Adrenal gland (tissue), 12 donors: ENCODE measurements around the gene LTO1. TPM values are rescaled to one million over a fixed set of nuclear protein-coding genes. Genes with fewer than 3 reads are reported as not detected.
A peak's percentile ranks its signal among the peaks of the same experiment; 100 is the strongest.

Source experiments
- DNase-seq, 7 donors: peaks; one replicate each; pipeline ENCODE4 v3.0.0-alpha.2; 2019 to 2020
- H3K27ac ChIP-seq, 5 donors: fragments of 200-600 bp; sonication (generic) in 4 of 5; 1 replicate in 3 of 5; 2 replicates in 2 of 5; pipeline versions ENCODE4 v1.5.1 to v1.8.0; 2016 to 2020; ENCODE audit warnings: mild to moderate bottlenecking in 1 of 5
- H3K27me3 ChIP-seq: fragments of 200-600 bp; 2 replicates; pipeline ENCODE4 v1.8.0; 2021
- H3K36me3 ChIP-seq, 2 donors: fragments of 200-600 bp; replicated peaks in 1 of 2; 1 replicate in 1 of 2; 2 replicates in 1 of 2; pipeline versions ENCODE4 v1.5.1 to v1.8.0; 2018 to 2022
- H3K4me1 ChIP-seq, 2 donors: fragments of 200-600 bp; replicated peaks in 1 of 2; 1 replicate in 1 of 2; 2 replicates in 1 of 2; pipeline versions ENCODE4 v1.5.1 to v1.8.0; 2018 to 2021
- H3K4me3 ChIP-seq, 4 donors: fragments of 200-600 bp; sonication (generic) in 3 of 4; one replicate each; pipeline ENCODE4 v1.5.1; 2016 to 2018
- H3K9me3 ChIP-seq, 3 donors: fragments of 200-600 bp; sonication (generic) in 1 of 3; replicated peaks in 1 of 3; 1 replicate in 2 of 3; 2 replicates in 1 of 3; pipeline versions ENCODE4 v1.5.1 to v1.8.0; 2016 to 2021
- CTCF ChIP-seq, 6 experiments: fragments of 450-650 bp in 4 of 6; fragments of 200-600 bp in 2 of 6; sonication (generic) in 1 of 6; IDR thresholded peaks; 1 replicate in 5 of 6; 2 replicates in 1 of 6; pipeline versions ENCODE4 v1.5.1 to v1.8.0; 2016 to 2021; ENCODE audit warnings: antibody characterized with exemption in 6 of 6, mild to moderate bottlenecking in 2 of 6, moderate library complexity in 1 of 6
- POLR2A ChIP-seq, 2 donors: fragments of 450-650 bp; IDR thresholded peaks; one replicate each; pipeline ENCODE4 v1.6.1; 2017; ENCODE audit warnings: antibody characterized with exemption in 2 of 2, mild to moderate bottlenecking in 2 of 2, moderate library complexity in 1 of 2
- WGBS, 4 donors: extraction: QIAGEN DNeasy Blood & Tissue Kit in 2 of 4; methylation state at CpG; one replicate each; pipeline versions ENCODE4 v1.1.5 to v1.1.7; 2013 to 2017; 5-methylcytosine and 5-hydroxymethylcytosine counted together
- intact Hi-C, 2 donors: fragments of 100-400 bp; cut with DNase I; formaldehyde crosslinking; loops; one replicate each; pipeline versions ENCODE4 v1.14.1 to v1.15.0; 2022 to 2023
- polyA plus RNA-seq, 3 donors: library from polyadenylated mRNA; stranded (reverse); fragments of 200-250 nt in 2 of 3; fragments of 350-450 nt in 1 of 3; fragmentation: Illumina TruSeq in 1 of 3; extraction: RNeasy Lipid Tissue Mini Kit (QIAGEN cat#74804) in 1 of 3; gene quantifications; one replicate each; pipeline ENCODE4 v1.2.3, GENCODE V29; 2013 to 2014
- total RNA-seq, 9 donors: library from RNA; depleted of rRNA in 4 of 9; stranded (reverse); fragments of >200 nt in 4 of 9; fragments of 120-200 nt in 1 of 9; fragmentation: NEBNext Ultra II Directional in 1 of 9; extraction: Animal tissue kit (Norgen Biotek cat#: 25700) in 1 of 9; gene quantifications; one replicate each; pipeline versions ENCODE4 v1.1.0 to v1.2.4, GENCODE V29; 2013 to 2023
- donor health status: healthy with polysubstance abuse.
- donor health status: Bipolar disorder and iron deficiency.
- donor health status: DM: yes; HTN: yes; CAD: no.
- donor health status: DM: no; HTN: no; CAD: no.
- donor health status: DM: no; HTN: no; CAD: no.
- donor health status: DM: yes; HTN: yes; CAD: no.

LTO1 gene
- total and polyA plus RNA-seq, 12 donors = 10.9 to 52.5 (median 23.6) TPM

- peaks cover 0 to 37% of the 10 kb centered on the region in 2 donors for H3K36me3 ChIP-seq
- H3K4me1 ChIP-seq = peaks cover 6% of the 10 kb centered on the region in 2 donors
- 45 to 82% (median 71%) methylated on average over 9 to 38 of the region's 38 CpGs for WGBS, 4 donors
- H3K4me3 ChIP-seq = no peak overlapping the region
- intact Hi-C loops = no loop called here
- peak in 3 of 7 donors; percentile 43 to 61 (median 57) for DNase-seq
- TF ChIP-seq CTCF (IDR thresholded peaks at IDR 0.05) (no peak), POLR2A (IDR thresholded peaks at IDR 0.05) (no peak)
- peak overlapping the region in 1 of 5 donors; percentile 59 for H3K27ac ChIP-seq
- no peaks in the 10 kb centered on the region for H3K9me3 ChIP-seq
- H3K27me3 ChIP-seq = no peaks in the 10 kb centered on the region
Observed at GRCh38 chr11:69654001-69654659, 21.0 kb downstream of the LTO1 start.

- intact Hi-C loops = no loop called here
- no peak overlapping the region for H3K4me3 ChIP-seq
- no peaks in the 10 kb centered on the region for H3K27me3 ChIP-seq
- TF ChIP-seq CTCF (IDR thresholded peaks at IDR 0.05) (no peak), POLR2A (IDR thresholded peaks at IDR 0.05) (no peak)
- H3K27ac ChIP-seq = no peak overlapping the region
- 85 to 92% (median 91%) methylated on average over 18 to 23 of the region's 23 CpGs for WGBS, 4 donors
- DNase-seq = no peak
- peaks cover 6% of the 10 kb centered on the region in 2 donors for H3K4me1 ChIP-seq
- peaks cover 0 to 44% of the 10 kb centered on the region in 2 donors for H3K36me3 ChIP-seq
- H3K9me3 ChIP-seq = no peaks in the 10 kb centered on the region
Observed at GRCh38 chr11:69653406-69653960, 21.7 kb downstream of the LTO1 start.

DNA sequence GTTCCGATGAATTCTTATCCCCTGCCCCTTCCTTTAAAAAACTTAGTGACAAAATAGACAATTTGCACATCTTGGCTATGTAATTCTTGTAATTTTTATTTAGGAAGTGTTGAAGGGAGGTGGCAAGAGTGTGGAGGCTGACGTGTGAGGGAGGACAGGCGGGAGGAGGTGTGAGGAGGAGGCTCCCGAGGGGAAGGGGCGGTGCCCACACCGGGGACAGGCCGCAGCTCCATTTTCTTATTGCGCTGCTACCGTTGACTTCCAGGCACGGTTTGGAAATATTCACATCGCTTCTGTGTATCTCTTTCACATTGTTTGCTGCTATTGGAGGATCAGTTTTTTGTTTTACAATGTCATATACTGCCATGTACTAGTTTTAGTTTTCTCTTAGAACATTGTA lies 22.2 kb downstream of the LTO1 start:
- TF ChIP-seq POLR2A (IDR thresholded peaks at IDR 0.05) (no peak), CTCF (IDR thresholded peaks at IDR 0.05) (no peak)
- 78 to 85% (median 82%) methylated on average over 11 of the region's 11 CpGs for whole genome bisulfite sequencing, 4 donors
- H3K27ac ChIP-seq = no peak overlapping the region
- H3K4me3 ChIP-seq = no peak overlapping the region
- H3K27me3 ChIP-seq = no peaks in the 10 kb centered on the region
- no peak for DNase-seq
- no peaks in the 10 kb centered on the region for H3K9me3 ChIP-seq
- H3K36me3 ChIP-seq = peaks cover 0 to 49% of the 10 kb centered on the region in 2 donors
- intact Hi-C loops = no loop called here
- H3K4me1 ChIP-seq = peaks cover 6% of the 10 kb centered on the region in 2 donors

- TF ChIP-seq POLR2A (IDR thresholded peaks at IDR 0.05) (no peak), CTCF (IDR thresholded peaks at IDR 0.05) (no peak)
- WGBS, 4 donors = 86 to 93% (median 91%) methylated on average over 15 of the region's 15 CpGs
- Histone ChIP-seq H3K4me1 (peaks cover 1 to 6% of the 10 kb centered on the region in 2 donors), H3K27me3 (no peaks in the 10 kb centered on the region), H3K36me3 (peaks cover 0 to 56% of the 10 kb centered on the region in 2 donors), H3K4me3 (no peak overlapping the region), H3K9me3 (no peaks in the 10 kb centered on the region), H3K27ac (no peak overlapping the region)
- DNase-seq = no peak
- intact Hi-C loops = no loop called here
Observed at GRCh38 chr11:69651834-69652620, 23.1 kb downstream of the LTO1 start.
